Smooth muscle cell (in vitro differentiated cells): ENCODE measurements around the gene UNC5C. TPM values are rescaled to one million over a fixed set of nuclear protein-coding genes. Genes with fewer than 3 reads are reported as not detected.

Experiments
- DNase-seq: peaks from one replicate; lab custom pipeline; 2025; ENCODE audit not compliant: unreplicated experiment; lab: John Stamatoyannopoulos, UW
- H2AFZ ChIP-seq: fragments of 200-600 bp; sonication (generic); 2 replicates; pipeline ENCODE4 v1.6.0; 2016; ENCODE audit warnings: antibody characterized with exemption, low read depth, mild to moderate bottlenecking
- H3F3A ChIP-seq: fragments of 200-600 bp; sonication (generic); 2 replicates; pipeline ENCODE4 v1.6.0; 2017; ENCODE audit warnings: antibody characterized with exemption, low read depth
- H3K27ac ChIP-seq: fragments of 200-600 bp; sonication (generic); 2 replicates; pipeline ENCODE4 v1.5.1; 2016; ENCODE audit warnings: low read depth, mild to moderate bottlenecking
- H3K27me3 ChIP-seq: fragments of 200-600 bp; sonication (generic); 2 replicates; pipeline ENCODE4 v1.6.1; 2016; ENCODE audit warnings: low read depth, mild to moderate bottlenecking
- H3K36me3 ChIP-seq: fragments of 200-600 bp; sonication (generic); 2 replicates; pipeline ENCODE4 v1.5.1; 2016; ENCODE audit warnings: low read depth
- H3K4me1 ChIP-seq: fragments of 200-600 bp; sonication (generic); 2 replicates; pipeline ENCODE4 v1.5.1; 2016; ENCODE audit warnings: low read depth
- H3K4me2 ChIP-seq: fragments of 200-600 bp; sonication (generic); 2 replicates; pipeline ENCODE4 v1.6.0; 2016; ENCODE audit warnings: mild to moderate bottlenecking
- H3K4me3 ChIP-seq: fragments of 200-600 bp; sonication (generic); 2 replicates; pipeline ENCODE4 v1.5.1; 2016; ENCODE audit warnings: mild to moderate bottlenecking
- H3K79me2 ChIP-seq: fragments of 200-600 bp; sonication (generic); 2 replicates; pipeline ENCODE4 v1.6.0; 2016; ENCODE audit warnings: low read depth, mild to moderate bottlenecking
- H3K9ac ChIP-seq: fragments of 200-600 bp; sonication (generic); 2 replicates; pipeline ENCODE4 v1.6.0; 2016; ENCODE audit warnings: low read depth
- H3K9me3 ChIP-seq: fragments of 200-600 bp; sonication (generic); replicated peaks from 2 replicates; pipeline ENCODE4 v1.5.1; 2016; ENCODE audit warnings: low read depth
- H4K20me1 ChIP-seq: fragments of 200-600 bp; sonication (generic); 2 replicates; pipeline ENCODE4 v1.6.0; 2016; ENCODE audit warnings: low read depth
- WGBS: methylation state at CpG from one replicate; pipeline ENCODE4 v1.1.7; 2016; ENCODE audit warnings: low lambda C conversion rate; 5-methylcytosine and 5-hydroxymethylcytosine counted together
- polyA plus RNA-seq: library from polyadenylated mRNA; unstranded; fragments of >200 nt; fragmentation: Nextera tagmentation; extraction: Ambion mirVana; gene quantifications from 2 replicates; pipeline ENCODE4 v1.2.1, GENCODE V29; 2016
- total RNA-seq: library from RNA; depleted of rRNA; stranded (reverse); fragments of >200 nt; gene quantifications from 2 replicates; pipeline ENCODE4 v1.2.3, GENCODE V29; 2014
- TF ChIP-seq, protein P1 (sequence below): fragments of 200-600 bp; sonication (generic); IDR thresholded peaks from 2 replicates; pipeline ENCODE4 v1.5.1; 2017; ENCODE audit warnings: borderline replicate concordance, mild to moderate bottlenecking, antibody characterized with exemption; ENCODE audit not compliant: insufficient read depth, poor library complexity, severe bottlenecking

The UNC5C gene
- total and polyA plus RNA-seq, 2 experiments from 2014 or later, result 2.0 to 15.6 TPM

DNA sequence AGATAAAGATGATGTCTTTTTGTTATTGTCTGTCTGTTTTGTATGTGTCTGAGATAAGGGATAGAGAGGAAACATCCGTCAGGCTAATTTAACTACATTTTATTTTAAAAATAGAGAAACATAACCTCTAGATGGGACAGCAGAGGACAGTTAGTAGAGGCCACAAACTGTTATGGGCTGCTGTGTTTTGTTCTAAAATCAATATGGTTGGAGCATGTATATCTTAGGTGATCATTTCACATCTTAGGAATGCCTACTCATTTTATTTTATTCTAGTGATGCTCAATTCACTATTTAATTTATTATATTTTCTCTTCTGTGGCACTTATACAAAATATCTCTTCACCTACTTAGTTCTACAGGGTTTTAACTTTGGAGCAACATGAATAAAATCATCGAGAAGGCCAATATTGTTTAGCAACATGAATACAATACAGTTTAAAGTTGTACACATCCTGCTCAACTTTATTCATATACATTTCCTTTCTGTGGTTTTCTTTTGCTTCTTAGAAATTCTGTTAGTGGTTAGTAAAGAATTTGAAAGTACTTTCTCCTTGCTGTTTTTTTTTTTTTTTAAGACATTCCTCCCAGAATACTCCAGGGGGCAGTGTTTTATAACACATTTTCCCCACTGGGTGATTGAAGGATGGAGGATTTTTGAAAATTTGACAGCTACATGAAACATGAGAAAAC, 392.9 kb downstream of the UNC5C start:
- no peaks in the 10 kb centered on the region for H3K27me3 ChIP-seq
- no peak overlapping the region for H3K9ac ChIP-seq
- TF ChIP-seq, protein P1, sequence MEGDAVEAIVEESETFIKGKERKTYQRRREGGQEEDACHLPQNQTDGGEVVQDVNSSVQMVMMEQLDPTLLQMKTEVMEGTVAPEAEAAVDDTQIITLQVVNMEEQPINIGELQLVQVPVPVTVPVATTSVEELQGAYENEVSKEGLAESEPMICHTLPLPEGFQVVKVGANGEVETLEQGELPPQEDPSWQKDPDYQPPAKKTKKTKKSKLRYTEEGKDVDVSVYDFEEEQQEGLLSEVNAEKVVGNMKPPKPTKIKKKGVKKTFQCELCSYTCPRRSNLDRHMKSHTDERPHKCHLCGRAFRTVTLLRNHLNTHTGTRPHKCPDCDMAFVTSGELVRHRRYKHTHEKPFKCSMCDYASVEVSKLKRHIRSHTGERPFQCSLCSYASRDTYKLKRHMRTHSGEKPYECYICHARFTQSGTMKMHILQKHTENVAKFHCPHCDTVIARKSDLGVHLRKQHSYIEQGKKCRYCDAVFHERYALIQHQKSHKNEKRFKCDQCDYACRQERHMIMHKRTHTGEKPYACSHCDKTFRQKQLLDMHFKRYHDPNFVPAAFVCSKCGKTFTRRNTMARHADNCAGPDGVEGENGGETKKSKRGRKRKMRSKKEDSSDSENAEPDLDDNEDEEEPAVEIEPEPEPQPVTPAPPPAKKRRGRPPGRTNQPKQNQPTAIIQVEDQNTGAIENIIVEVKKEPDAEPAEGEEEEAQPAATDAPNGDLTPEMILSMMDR, result peak; percentile 71
- no peaks in the 10 kb centered on the region for H4K20me1 ChIP-seq
- H3F3A ChIP-seq, result no peaks in the 10 kb centered on the region
- H3K36me3 ChIP-seq, result no peaks in the 10 kb centered on the region
- no peaks in the 10 kb centered on the region for H3K4me1 ChIP-seq
- WGBS, result 73% methylated on average over 2 of the region's 2 CpGs
- H2AFZ ChIP-seq, result no peak overlapping the region
- no peaks in the 10 kb centered on the region for H3K9me3 ChIP-seq
- no peak overlapping the region for H3K27ac ChIP-seq
- no peak overlapping the region for H3K4me3 ChIP-seq
- peak overlapping the region; percentile 56 for H3K4me2 ChIP-seq
- DNase-seq, result no peak
- H3K79me2 ChIP-seq, result no peaks in the 10 kb centered on the region

DNA sequence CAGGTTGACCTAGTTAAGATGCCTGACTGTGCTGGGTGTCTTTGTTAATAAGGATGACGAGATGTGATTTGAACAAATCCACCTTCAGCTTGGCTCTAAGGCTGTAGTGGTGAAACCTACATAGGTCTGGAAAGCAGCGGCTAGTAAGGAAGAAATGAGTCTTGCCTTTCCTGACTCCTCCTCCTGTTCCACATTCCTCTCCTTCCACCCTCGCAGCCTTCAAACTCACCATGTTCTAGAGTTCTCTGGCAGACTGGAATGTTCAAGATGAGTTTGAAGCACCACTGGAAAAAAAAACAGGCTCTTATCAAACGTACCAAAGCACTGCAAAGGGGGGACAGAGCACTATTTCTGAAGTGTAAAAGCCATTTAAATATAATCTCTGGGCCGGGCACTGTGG, 395.6 kb downstream of the UNC5C start:
- Histone ChIP-seq H3K9me3 (no peaks in the 10 kb centered on the region), H2AFZ (no peak overlapping the region), H3K79me2 (no peaks in the 10 kb centered on the region), H3K27ac (no peak overlapping the region), H3K4me1 (no peaks in the 10 kb centered on the region), H3F3A (no peaks in the 10 kb centered on the region), H3K36me3 (no peaks in the 10 kb centered on the region), H3K27me3 (no peaks in the 10 kb centered on the region), H3K4me2 (no peak overlapping the region), H3K4me3 (no peak overlapping the region), H4K20me1 (no peaks in the 10 kb centered on the region), H3K9ac (no peak overlapping the region)
- no peak for DNase-seq
- WGBS, result 62% methylated on average over 5 of the region's 5 CpGs
- TF ChIP-seq, protein P1, result no peak

GRCh38 chr4:95151255-95151654, 397.5 kb downstream of the UNC5C start:
- H3K4me3 ChIP-seq, result no peak overlapping the region
- H2AFZ ChIP-seq, result peak overlapping the region; percentile 28
- no peaks in the 10 kb centered on the region for H3K9me3 ChIP-seq
- TF ChIP-seq, protein P1, result no peak
- no peak overlapping the region for H3K9ac ChIP-seq
- no peaks in the 10 kb centered on the region for H4K20me1 ChIP-seq
- DNase-seq, result no peak
- no peaks in the 10 kb centered on the region for H3K79me2 ChIP-seq
- H3F3A ChIP-seq, result no peaks in the 10 kb centered on the region
- no peak overlapping the region for H3K27ac ChIP-seq
- H3K36me3 ChIP-seq, result no peaks in the 10 kb centered on the region
- no peaks in the 10 kb centered on the region for H3K4me1 ChIP-seq
- no peaks in the 10 kb centered on the region for H3K27me3 ChIP-seq
- 70% methylated on average over 3 of the region's 3 CpGs for WGBS
- no peak overlapping the region for H3K4me2 ChIP-seq

DNA sequence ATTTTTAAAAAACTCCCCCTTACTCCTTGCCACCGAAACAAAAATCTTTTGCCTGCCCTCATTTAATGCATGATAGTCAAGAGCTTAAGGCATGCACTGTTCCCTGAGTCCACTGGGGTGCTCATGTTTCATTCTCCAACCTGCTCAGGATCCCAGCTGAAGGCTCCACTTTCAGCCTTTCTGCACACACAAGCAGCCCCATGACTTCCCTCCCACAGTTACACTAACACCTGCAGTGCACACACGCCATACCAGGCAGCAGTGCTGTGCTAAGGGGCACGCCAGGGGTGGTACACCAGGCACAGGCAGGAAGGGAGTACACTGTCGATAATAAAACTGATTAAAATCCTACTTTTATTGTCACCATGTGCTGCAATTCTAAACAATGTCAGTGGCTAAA, 405.8 kb downstream of the UNC5C start:
- Histone ChIP-seq H3K9me3 (no peaks in the 10 kb centered on the region), H4K20me1 (no peaks in the 10 kb centered on the region), H3K27me3 (no peaks in the 10 kb centered on the region), H3K4me1 (no peaks in the 10 kb centered on the region), H3K9ac (no peak overlapping the region), H3F3A (no peaks in the 10 kb centered on the region), H3K4me3 (no peak overlapping the region), H3K4me2 (no peak overlapping the region), H3K27ac (no peak overlapping the region), H3K79me2 (no peaks in the 10 kb centered on the region), H2AFZ (no peak overlapping the region), H3K36me3 (no peaks in the 10 kb centered on the region)
- 90% methylated on average over 4 of the region's 4 CpGs for WGBS
- TF ChIP-seq, protein P1, result no peak
- DNase-seq, result no peak
